ENCODE data around the gene HIPK2. TPM values are rescaled to one million over a fixed set of nuclear protein-coding genes. Genes with fewer than 3 reads are reported as not detected.
"Not testable (repeated sequence)": the region's sequence is repeated elsewhere in the genome, so short reads cannot be mapped to it uniquely, and the experiment has no call there.

Gene HIPK2
- total and polyA plus RNA-seq, 5 donors from 2014 or later, result 0.44 to 17.5 (median 0.78) TPM

DNA sequence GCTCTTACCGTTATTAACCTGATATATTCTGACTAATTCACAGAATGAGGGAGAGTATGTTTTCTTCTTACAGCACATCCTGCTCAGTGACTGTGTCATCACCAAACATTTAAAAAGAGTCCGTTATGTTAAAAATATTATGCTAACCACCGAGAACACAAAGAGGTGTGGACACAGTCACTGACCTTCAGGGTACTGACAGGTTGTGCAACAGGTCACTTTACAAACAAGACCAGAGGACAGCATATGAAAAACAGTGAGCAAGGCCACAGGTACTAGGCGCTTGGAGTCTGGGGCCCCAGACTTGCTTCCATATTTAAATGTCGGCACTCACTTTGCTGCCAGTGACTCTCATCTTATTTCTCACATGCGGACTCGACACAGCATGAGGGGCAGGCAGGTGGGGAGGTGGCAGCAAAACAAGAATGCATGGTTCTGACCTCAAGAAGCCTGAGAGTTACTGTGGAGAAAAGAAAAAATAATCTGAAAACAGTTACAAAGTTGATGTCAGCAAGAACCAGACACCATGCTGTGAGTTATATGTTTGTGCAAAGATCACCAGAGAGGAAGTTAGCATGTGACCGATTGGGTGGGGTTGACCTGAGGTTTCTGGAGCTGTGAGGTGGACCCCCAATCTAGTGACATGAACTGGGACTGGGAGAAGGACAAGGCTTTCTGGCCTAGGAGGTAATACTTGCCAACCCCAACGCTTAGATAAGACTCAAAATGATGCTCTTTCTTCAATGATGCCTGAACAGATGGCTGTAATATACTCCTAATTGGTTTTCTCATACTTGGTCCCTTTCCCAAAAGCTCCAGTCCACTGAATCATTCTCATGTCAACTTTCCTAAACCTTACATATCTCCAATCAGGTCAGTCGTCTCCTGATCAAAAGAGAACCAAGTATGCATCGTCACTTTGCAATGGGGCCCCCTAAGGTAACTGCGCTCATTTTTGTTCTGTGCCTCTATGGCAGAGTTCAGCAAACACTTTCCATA is 102.4 kb downstream of the HIPK2 start:
- no peaks in the 10 kb centered on the region for H3K9me3 ChIP-seq (ENCODE audit: control insufficient read depth in 2 of 2, low read length in 2 of 2)
- H3K27me3 ChIP-seq (ENCODE audit: control insufficient read depth, insufficient read depth, low read length), result no peaks in the 10 kb centered on the region
- H3K27ac ChIP-seq (ENCODE audit: insufficient read depth, low read length, poor library complexity, severe bottlenecking), result no peak overlapping the region
- no peaks in the 10 kb centered on the region for H3K36me3 ChIP-seq (ENCODE audit: control insufficient read depth, insufficient read depth, low read length)
- DNase-seq, result peak in 1 of 3 donors; percentile 61
- no peak overlapping the region for H3K4me3 Mint-ChIP-seq
- H3K4me1 Mint-ChIP-seq, result peaks cover 11 to 18% (median 14%) of the 10 kb centered on the region in 4 donors
- H3K4me1 ChIP-seq (ENCODE audit: control insufficient read depth, insufficient read depth, low read length, poor library complexity, severe bottlenecking), result peaks cover 5% of the 10 kb centered on the region
- H3K9me3 Mint-ChIP-seq, result peaks cover 0 to 3% (median 0%) of the 10 kb centered on the region in 7 donors
- peak overlapping the region; percentile 13 for H3K4me3 ChIP-seq (ENCODE audit: low read depth, low read length)
- peak in 1 of 2 donors; percentile 55 for ATAC-seq (ENCODE audit: low read depth in 2 of 2)
- peaks cover 8% of the 10 kb centered on the region for H3K36me3 Mint-ChIP-seq
- H3K27me3 Mint-ChIP-seq, result no peaks in the 10 kb centered on the region
- H3K27ac Mint-ChIP-seq, result peak overlapping the region; percentile 40 to 66 (median 59)

DNA sequence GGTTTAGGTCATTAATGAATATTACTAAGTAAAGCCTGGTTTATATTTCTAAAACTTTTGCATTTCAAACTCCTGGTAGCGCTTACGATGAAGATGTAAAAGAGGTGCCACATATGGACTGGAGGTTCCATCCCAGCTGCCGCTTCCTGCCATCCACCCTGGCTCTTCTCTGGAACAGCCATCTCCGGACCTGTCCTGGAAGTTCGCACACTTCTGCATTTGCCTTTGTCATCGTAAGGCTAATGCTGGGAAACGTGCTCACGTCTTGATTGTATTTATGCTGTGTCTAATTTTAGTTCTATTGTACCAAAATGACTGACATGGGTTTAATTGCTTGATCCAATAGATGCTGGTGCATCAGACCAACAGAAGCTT is 103.1 kb downstream of the HIPK2 start:
- H3K27me3 Mint-ChIP-seq, result no peaks in the 10 kb centered on the region
- H3K9me3 ChIP-seq (ENCODE audit: control insufficient read depth in 2 of 2, low read length in 2 of 2), result no peaks in the 10 kb centered on the region
- H3K4me3 ChIP-seq (ENCODE audit: low read depth, low read length), result no peak overlapping the region
- H3K36me3 ChIP-seq (ENCODE audit: control insufficient read depth, insufficient read depth, low read length), result no peaks in the 10 kb centered on the region
- peaks cover 5% of the 10 kb centered on the region for H3K4me1 ChIP-seq (ENCODE audit: control insufficient read depth, insufficient read depth, low read length, poor library complexity, severe bottlenecking)
- peak overlapping the region in 2 of 3 donors; percentile 59 to 66 for H3K27ac Mint-ChIP-seq
- H3K4me3 Mint-ChIP-seq, result no peak overlapping the region
- peaks cover 8% of the 10 kb centered on the region for H3K36me3 Mint-ChIP-seq
- H3K9me3 Mint-ChIP-seq, result peaks cover 0 to 3% (median 0%) of the 10 kb centered on the region in 7 donors
- no peak for DNase-seq
- H3K27ac ChIP-seq (ENCODE audit: insufficient read depth, low read length, poor library complexity, severe bottlenecking), result no peak overlapping the region
- no peak for ATAC-seq (ENCODE audit: low read depth in 2 of 2)
- H3K4me1 Mint-ChIP-seq, result peaks cover 11 to 18% (median 15%) of the 10 kb centered on the region in 4 donors
- H3K27me3 ChIP-seq (ENCODE audit: control insufficient read depth, insufficient read depth, low read length), result no peaks in the 10 kb centered on the region

DNA sequence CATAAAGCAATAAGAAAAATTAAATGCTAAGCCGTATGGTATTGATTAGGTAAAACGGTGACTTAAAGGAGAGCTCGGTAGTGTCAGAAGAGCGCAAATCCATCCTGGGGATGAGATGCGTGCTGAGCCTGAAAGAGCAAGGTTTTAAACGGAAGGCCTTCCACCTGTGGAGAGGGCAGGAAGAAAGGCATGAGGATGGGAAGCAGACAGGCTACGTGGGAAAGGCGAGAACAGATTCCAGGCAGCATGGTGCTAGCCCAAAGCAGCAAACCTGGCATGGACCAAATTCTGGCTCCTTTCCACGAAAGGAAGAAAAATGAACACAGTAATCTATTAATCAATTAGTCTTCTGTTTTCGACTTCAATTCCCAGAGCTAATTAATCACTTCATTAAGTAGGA is 103.5 kb downstream of the HIPK2 start:
- Histone ChIP-seq H3K36me3 (ENCODE audit: control insufficient read depth, insufficient read depth, low read length) (no peaks in the 10 kb centered on the region), H3K4me1 (ENCODE audit: control insufficient read depth, insufficient read depth, low read length, poor library complexity, severe bottlenecking) (peaks cover 5% of the 10 kb centered on the region), H3K27ac (ENCODE audit: insufficient read depth, low read length, poor library complexity, severe bottlenecking) (no peak overlapping the region), H3K9me3 (ENCODE audit: control insufficient read depth in 2 of 2, low read length in 2 of 2) (no peaks in the 10 kb centered on the region), H3K27me3 (ENCODE audit: control insufficient read depth, insufficient read depth, low read length) (no peaks in the 10 kb centered on the region), H3K4me3 (ENCODE audit: low read depth, low read length) (no peak overlapping the region)
- ATAC-seq (ENCODE audit: low read depth in 2 of 2) (no peak), DNase-seq (no peak)
- H3K9me3 Mint-ChIP-seq, result peaks cover 0 to 3% (median 0%) of the 10 kb centered on the region in 7 donors
- no peak overlapping the region for H3K27ac Mint-ChIP-seq
- H3K4me3 Mint-ChIP-seq, result no peak overlapping the region
- no peaks in the 10 kb centered on the region for H3K27me3 Mint-ChIP-seq
- peaks cover 7% of the 10 kb centered on the region for H3K36me3 Mint-ChIP-seq
- peaks cover 11 to 18% (median 15%) of the 10 kb centered on the region in 4 donors for H3K4me1 Mint-ChIP-seq

- peaks cover 1% of the 10 kb centered on the region for H3K36me3 Mint-ChIP-seq
- peaks cover 0 to 3% (median 0%) of the 10 kb centered on the region in 7 donors for H3K9me3 Mint-ChIP-seq
- H3K4me1 Mint-ChIP-seq, result peaks cover 11 to 18% (median 15%) of the 10 kb centered on the region in 4 donors
- H3K9me3 ChIP-seq (ENCODE audit: control insufficient read depth in 2 of 2, low read length in 2 of 2), result no peaks in the 10 kb centered on the region
- no peak overlapping the region for H3K4me3 ChIP-seq (ENCODE audit: low read depth, low read length)
- no peaks in the 10 kb centered on the region for H3K27me3 ChIP-seq (ENCODE audit: control insufficient read depth, insufficient read depth, low read length)
- peaks cover 5% of the 10 kb centered on the region for H3K4me1 ChIP-seq (ENCODE audit: control insufficient read depth, insufficient read depth, low read length, poor library complexity, severe bottlenecking)
- H3K36me3 ChIP-seq (ENCODE audit: control insufficient read depth, insufficient read depth, low read length), result no peaks in the 10 kb centered on the region
- H3K4me3 Mint-ChIP-seq, result no peak overlapping the region
- H3K27ac ChIP-seq (ENCODE audit: insufficient read depth, low read length, poor library complexity, severe bottlenecking), result no peak overlapping the region
- no peak for DNase-seq
- ATAC-seq (ENCODE audit: low read depth in 2 of 2), result no peak
- no peaks in the 10 kb centered on the region for H3K27me3 Mint-ChIP-seq
- H3K27ac Mint-ChIP-seq, result no peak overlapping the region
Observed at GRCh38 chr7:139673762-139674161, 104.0 kb downstream of the HIPK2 start.

- Histone ChIP-seq H3K27me3 (ENCODE audit: control insufficient read depth, insufficient read depth, low read length) (no peaks in the 10 kb centered on the region), H3K36me3 (ENCODE audit: control insufficient read depth, insufficient read depth, low read length) (no peaks in the 10 kb centered on the region), H3K4me3 (ENCODE audit: low read depth, low read length) (no peak overlapping the region), H3K27ac (ENCODE audit: insufficient read depth, low read length, poor library complexity, severe bottlenecking) (no peak overlapping the region), H3K4me1 (ENCODE audit: control insufficient read depth, insufficient read depth, low read length, poor library complexity, severe bottlenecking) (peaks cover 5% of the 10 kb centered on the region), H3K9me3 (ENCODE audit: control insufficient read depth in 2 of 2, low read length in 2 of 2) (no peaks in the 10 kb centered on the region)
- no peak overlapping the region for H3K4me3 Mint-ChIP-seq
- ATAC-seq (ENCODE audit: low read depth in 2 of 2) (peak; percentile 53 to 61), DNase-seq (peak in 1 of 3 donors; percentile 22)
- H3K36me3 Mint-ChIP-seq, result no peaks in the 10 kb centered on the region
- no peaks in the 10 kb centered on the region for H3K27me3 Mint-ChIP-seq
- peaks cover 0 to 3% (median 0%) of the 10 kb centered on the region in 7 donors for H3K9me3 Mint-ChIP-seq
- no peak overlapping the region for H3K27ac Mint-ChIP-seq
- H3K4me1 Mint-ChIP-seq, result peaks cover 11 to 18% (median 15%) of the 10 kb centered on the region in 4 donors
Observed at GRCh38 chr7:139673230-139673629, 104.6 kb downstream of the HIPK2 start.

- ATAC-seq (ENCODE audit: low read depth in 2 of 2), result no peak
- no peak overlapping the region for H3K27ac Mint-ChIP-seq
- H3K4me1 Mint-ChIP-seq, result peaks cover 11 to 18% (median 15%) of the 10 kb centered on the region in 4 donors
- no peak overlapping the region for H3K4me3 Mint-ChIP-seq
- H3K9me3 Mint-ChIP-seq, result peaks cover 0 to 2% (median 0%) of the 10 kb centered on the region in 7 donors
- Histone ChIP-seq H3K9me3 (ENCODE audit: control insufficient read depth in 2 of 2, low read length in 2 of 2) (no peaks in the 10 kb centered on the region), H3K27ac (ENCODE audit: insufficient read depth, low read length, poor library complexity, severe bottlenecking) (no peak overlapping the region), H3K4me1 (ENCODE audit: control insufficient read depth, insufficient read depth, low read length, poor library complexity, severe bottlenecking) (peaks cover 5% of the 10 kb centered on the region), H3K27me3 (ENCODE audit: control insufficient read depth, insufficient read depth, low read length) (no peaks in the 10 kb centered on the region), H3K4me3 (ENCODE audit: low read depth, low read length) (no peak overlapping the region), H3K36me3 (ENCODE audit: control insufficient read depth, insufficient read depth, low read length) (no peaks in the 10 kb centered on the region)
- no peaks in the 10 kb centered on the region for H3K27me3 Mint-ChIP-seq
- DNase-seq, result no peak
- H3K36me3 Mint-ChIP-seq, result no peaks in the 10 kb centered on the region
Observed at GRCh38 chr7:139671967-139672366, 105.8 kb downstream of the HIPK2 start.

DNA sequence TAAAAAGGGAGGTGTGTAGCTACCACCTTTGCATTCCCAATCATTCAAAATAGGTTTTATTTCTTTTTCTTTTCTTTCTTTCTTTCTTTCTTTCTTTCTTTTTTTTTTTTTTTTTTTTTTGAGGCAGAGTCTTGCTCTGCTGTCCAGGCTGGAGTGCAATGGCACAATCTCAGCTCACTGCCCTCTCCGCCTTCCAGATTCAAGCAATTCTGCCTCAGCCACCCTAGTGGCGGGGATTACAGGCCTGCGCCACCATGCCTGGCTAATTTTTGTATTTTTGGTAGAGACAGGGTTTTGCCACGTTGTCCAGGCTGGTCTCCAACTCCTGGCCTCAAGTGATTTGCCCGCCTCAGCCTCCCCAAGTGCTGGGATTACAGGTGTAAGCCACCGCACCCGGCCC is 107.1 kb downstream of the HIPK2 start:
- H3K4me3 ChIP-seq (ENCODE audit: low read depth, low read length); H3K4me3 Mint-ChIP-seq; H3K36me3 ChIP-seq (ENCODE audit: control insufficient read depth, insufficient read depth, low read length); H3K27me3 Mint-ChIP-seq; H3K27ac ChIP-seq (ENCODE audit: insufficient read depth, low read length, poor library complexity, severe bottlenecking); H3K4me1 ChIP-seq (ENCODE audit: control insufficient read depth, insufficient read depth, low read length, poor library complexity, severe bottlenecking); ATAC-seq (ENCODE audit: low read depth in 2 of 2); H3K36me3 Mint-ChIP-seq; DNase-seq; H3K9me3 ChIP-seq (ENCODE audit: control insufficient read depth in 2 of 2, low read length in 2 of 2); H3K27ac Mint-ChIP-seq; H3K27me3 ChIP-seq (ENCODE audit: control insufficient read depth, insufficient read depth, low read length); H3K9me3 Mint-ChIP-seq: not testable (repeated sequence)
- H3K4me1 Mint-ChIP-seq, result peaks cover 4 to 11% (median 10%) of the 10 kb centered on the region in 4 donors
